H1 (cell line): ENCODE data around the gene SLC7A8. TPM values are rescaled to one million over a fixed set of nuclear protein-coding genes. Genes with fewer than 3 reads are reported as not detected.

Source experiments
- CTCF ChIA-PET: fragments of 300-600 bp; sonication (Branson Sonifier 250); formaldehyde crosslinking; loops from one replicate; lab custom pipeline; 2021; ENCODE audit not compliant: partially characterized antibody; lab: Charles Lee
- POLR2A ChIA-PET: fragments of 300-600 bp; sonication (Branson Sonifier 250); formaldehyde crosslinking; loops from one replicate; lab custom pipeline; 2021; ENCODE audit warnings: inconsistent platforms; ENCODE audit not compliant: partially characterized antibody; lab: Charles Lee
- DNase-seq, 2 experiments: peaks; one replicate each; pipeline versions ENCODE4 v3.0.0 to v3.0.0-alpha.2; 2010 to 2022; ENCODE audit warnings: low spot score in 2 of 2, low read depth in 1 of 2, mixed read lengths in 1 of 2
- FAIRE-seq: peaks from 2 replicates; lab custom pipeline; 2011; peaks lifted over from hg19 to GRCh38; lab: Jason Lieb, UNC
- H2AFZ ChIP-seq: 2 replicates; pipeline ENCODE4 v1.8.1; 2012; ENCODE audit warnings: low read length, inconsistent platforms
- H2AK5ac ChIP-seq: 2 replicates; pipeline ENCODE4 v1.6.1; 2013; ENCODE audit warnings: low read depth, low read length
- H2BK120ac ChIP-seq: replicated peaks from 2 replicates; pipeline ENCODE3; 2013; ENCODE audit warnings: low read depth, low read length, inconsistent platforms
- H2BK12ac ChIP-seq: 2 replicates; pipeline ENCODE4 v1.6.1; 2013; ENCODE audit warnings: low read depth, low read length
- H2BK15ac ChIP-seq: 2 replicates; pipeline ENCODE4 v1.6.1; 2013; ENCODE audit warnings: low read length
- H2BK20ac ChIP-seq: 2 replicates; pipeline ENCODE4 v1.6.1; 2013; ENCODE audit warnings: low read length
- H2BK5ac ChIP-seq: 2 replicates; pipeline ENCODE4 v1.6.1; 2013; ENCODE audit warnings: low read depth, low read length
- H3K14ac ChIP-seq: 2 replicates; pipeline ENCODE4 v1.6.1; 2013; ENCODE audit warnings: inconsistent platforms; ENCODE audit not compliant: insufficient read length
- H3K18ac ChIP-seq: 2 replicates; pipeline ENCODE4 v1.6.1; 2013; ENCODE audit warnings: low read length; ENCODE audit errors: extremely low read depth
- H3K23ac ChIP-seq: 2 replicates; pipeline ENCODE4 v1.6.1; 2013; ENCODE audit warnings: inconsistent platforms; ENCODE audit not compliant: insufficient read length
- H3K23me2 ChIP-seq: 2 replicates; pipeline ENCODE4 v1.6.1; 2013; ENCODE audit warnings: low read depth, low read length
- H3K27ac ChIP-seq: 2 replicates; pipeline ENCODE4 v1.6.1; 2011; ENCODE audit warnings: low read depth, low read length, inconsistent platforms
- H3K27me3 ChIP-seq, 4 experiments: replicated peaks in 1 of 4; 1 replicate in 1 of 4; 2 replicates in 3 of 4; pipeline versions ENCODE4 v1.6.1 to v1.8.1; 2011 to 2013; ENCODE audit warnings: low read length in 3 of 4, mild to moderate bottlenecking in 3 of 4, inconsistent platforms in 2 of 4, mixed read lengths in 2 of 4, moderate library complexity in 1 of 4; ENCODE audit not compliant: control insufficient read depth in 3 of 4, insufficient read depth in 3 of 4; ENCODE audit errors: extremely low read depth in 1 of 4
- H3K36me3 ChIP-seq, 4 experiments: 2 replicates each; pipeline versions ENCODE4 v1.6.1 to v1.8.1; 2011 to 2013; ENCODE audit warnings: mild to moderate bottlenecking in 4 of 4, low read length in 3 of 4, moderate library complexity in 2 of 4, control low read depth in 1 of 4, inconsistent platforms in 1 of 4; ENCODE audit not compliant: insufficient read depth in 4 of 4, control insufficient read depth in 2 of 4
- H3K4ac ChIP-seq: replicated peaks from 2 replicates; pipeline ENCODE3; 2013; ENCODE audit warnings: low read length, low read depth, mixed read lengths, inconsistent platforms; ENCODE audit not compliant: insufficient read length
- H3K4me1 ChIP-seq, 4 experiments: replicated peaks in 1 of 4; 1 replicate in 1 of 4; 2 replicates in 3 of 4; pipeline versions ENCODE4 v1.6.1 to v1.8.1; 2011 to 2013; ENCODE audit warnings: low read length in 3 of 4, inconsistent platforms in 2 of 4, mixed read lengths in 1 of 4; ENCODE audit not compliant: insufficient read depth in 4 of 4, control insufficient read depth in 3 of 4
- H3K4me2 ChIP-seq, 2 experiments: 2 replicates each; pipeline versions ENCODE4 v1.6.1 to v1.8.1; 2011 to 2013; ENCODE audit warnings: low read depth in 2 of 2, low read length in 2 of 2, control low read depth in 1 of 2, inconsistent platforms in 1 of 2, mild to moderate bottlenecking in 1 of 2; ENCODE audit not compliant: insufficient read depth in 1 of 2
- H3K4me3 ChIP-seq, 4 experiments: fragments of 200-600, 300-600 bp in 1 of 4; sonication (generic), shearing (Covaris generic), sonication (Bioruptor Twin) in 1 of 4; 2 replicates each; pipeline versions ENCODE4 v1.5.1 to v1.8.1; 2011 to 2016; ENCODE audit warnings: low read length in 4 of 4, low read depth in 3 of 4, control low read depth in 2 of 4, inconsistent platforms in 2 of 4, mild to moderate bottlenecking in 2 of 4, mixed read lengths in 1 of 4, moderate library complexity in 1 of 4; ENCODE audit not compliant: insufficient read depth in 2 of 4; ENCODE audit errors: extremely low read depth in 1 of 4
- H3K56ac ChIP-seq: replicated peaks from 2 replicates; pipeline ENCODE3; 2013; ENCODE audit warnings: low read depth, mild to moderate bottlenecking, mixed read lengths, low read length, inconsistent platforms; ENCODE audit not compliant: insufficient read length
- H3K79me1 ChIP-seq: 2 replicates; pipeline ENCODE4 v1.6.1; 2013; ENCODE audit warnings: low read depth, low read length, control low read depth
- H3K79me2 ChIP-seq, 2 experiments: 2 replicates each; pipeline versions ENCODE4 v1.6.1 to v1.8.1; 2012 to 2013; ENCODE audit warnings: low read length in 2 of 2, mild to moderate bottlenecking in 2 of 2, inconsistent platforms in 1 of 2; ENCODE audit not compliant: insufficient read depth in 2 of 2, control insufficient read depth in 1 of 2
- H3K9ac ChIP-seq, 4 experiments: replicated peaks in 1 of 4; 1 replicate in 1 of 4; 2 replicates in 3 of 4; pipeline versions ENCODE4 v1.6.1 to v1.8.1; 2011 to 2013; ENCODE audit warnings: low read depth in 3 of 4, low read length in 3 of 4, control low read depth in 2 of 4, mild to moderate bottlenecking in 2 of 4, moderate library complexity in 2 of 4, inconsistent platforms in 1 of 4; ENCODE audit errors: extremely low read depth in 1 of 4
- H3K9me3 ChIP-seq, 2 experiments: 2 replicates each; pipeline versions ENCODE4 v1.6.1 to v1.8.1; 2012 to 2013; ENCODE audit warnings: mild to moderate bottlenecking in 2 of 2, moderate library complexity in 2 of 2, control low read depth in 1 of 2, inconsistent platforms in 1 of 2, low read depth in 1 of 2, low read length in 1 of 2, mixed read lengths in 1 of 2; ENCODE audit not compliant: insufficient read depth in 2 of 2
- H4K20me1 ChIP-seq, 2 experiments: replicated peaks in 1 of 2; 2 replicates each; pipeline versions ENCODE3 to v1.8.1; 2011 to 2013; ENCODE audit warnings: inconsistent platforms in 2 of 2, low read length in 2 of 2, mild to moderate bottlenecking in 1 of 2; ENCODE audit not compliant: insufficient read depth in 2 of 2, control insufficient read depth in 1 of 2
- H4K5ac ChIP-seq: 2 replicates; pipeline ENCODE4 v1.6.1; 2013; ENCODE audit warnings: low read length, low read depth, mixed read lengths, inconsistent platforms; ENCODE audit not compliant: insufficient read length
- H4K8ac ChIP-seq: 2 replicates; pipeline ENCODE4 v1.8.0; 2013; ENCODE audit warnings: mild to moderate bottlenecking, moderate library complexity, low read length, inconsistent platforms; ENCODE audit not compliant: insufficient read depth; ENCODE audit errors: extremely low read depth
- H4K91ac ChIP-seq: replicated peaks from 2 replicates; pipeline ENCODE3; 2013; ENCODE audit warnings: low read length, mixed read lengths, inconsistent platforms; ENCODE audit not compliant: insufficient read length
- BRCA1 ChIP-seq: IDR thresholded peaks from 2 replicates; pipeline ENCODE4 v1.6.1; 2012; ENCODE audit warnings: low read depth, low read length, improper control_type of control experiment
- CHD1 ChIP-seq: IDR thresholded peaks from 2 replicates; pipeline ENCODE4 v1.6.1; 2012; ENCODE audit warnings: low read depth, low read length, improper control_type of control experiment
- CHD2 ChIP-seq: IDR thresholded peaks from 2 replicates; pipeline ENCODE4 v1.6.1; 2012; ENCODE audit warnings: low read length, improper control_type of control experiment
- GTF2F1 ChIP-seq: IDR thresholded peaks from 2 replicates; pipeline ENCODE4 v1.6.1; 2012; ENCODE audit warnings: low read depth, low read length, improper control_type of control experiment, borderline replicate concordance
- HDAC2 ChIP-seq, 2 experiments: fragments of 300-600 bp in 1 of 2; sonication (generic) in 1 of 2; IDR thresholded peaks; 2 replicates each; pipeline ENCODE4 v1.6.1; 2011 to 2012; ENCODE audit warnings: low read depth in 2 of 2, low read length in 2 of 2, mild to moderate bottlenecking in 2 of 2, moderate library complexity in 2 of 2, borderline replicate concordance in 1 of 2, inconsistent platforms in 1 of 2
- JUN ChIP-seq: IDR thresholded peaks from 2 replicates; pipeline ENCODE4 v1.6.1; 2011; ENCODE audit warnings: low read depth, mild to moderate bottlenecking, improper control_type of control experiment, low read length
- JUND ChIP-seq: IDR thresholded peaks from 2 replicates; pipeline ENCODE4 v1.6.1; 2011; ENCODE audit warnings: mild to moderate bottlenecking, improper control_type of control experiment, low read length
- SAP30 ChIP-seq: fragments of 300-600 bp; sonication (generic); IDR thresholded peaks from 2 replicates; pipeline ENCODE4 v1.7.1; 2012; ENCODE audit warnings: low read length, moderate library complexity, mild to moderate bottlenecking, inconsistent platforms; ENCODE audit not compliant: insufficient read depth, insufficient replicate concordance
- WGBS, 2 experiments: shearing (Covaris generic) in 1 of 2; methylation state at CpG; one replicate each; pipeline versions ENCODE4 v1.1.6 to v1.1.7; 2013 to 2015; ENCODE audit warnings: low lambda C conversion rate in 2 of 2, mixed read lengths in 2 of 2, inconsistent platforms in 1 of 2, low coverage in 1 of 2, missing lambda C conversion rate in 1 of 2; ENCODE audit not compliant: insufficient replicate concordance in 2 of 2, insufficient coverage in 1 of 2, insufficient read length in 1 of 2; ENCODE audit errors: extremely low coverage in 1 of 2, missing lambda C conversion rate in 1 of 2; 5-methylcytosine and 5-hydroxymethylcytosine counted together
- polyA plus RNA-seq, 7 experiments: library from polyadenylated mRNA; depleted of rRNA in 3 of 7; stranded (reverse) in 5 of 7; unstranded in 2 of 7; fragments of >200 nt in 5 of 7; fragments of 200-250 nt in 2 of 7; gene quantifications; 1 replicate in 5 of 7; 2 replicates in 1 of 7; 4 replicates in 1 of 7; pipeline versions ENCODE4 v1.2.1 to v1.2.3, GENCODE V29; 2011 to 2013; ENCODE audit warnings: missing spikeins in 2 of 7, mixed read lengths in 2 of 7
- total RNA-seq: library from RNA; stranded (reverse); fragmentation: NEBNext Ultra II Directional; extraction: Animal tissue kit (Norgen Biotek cat#: 25700); gene quantifications from 2 replicates; pipeline ENCODE4 v1.2.1, GENCODE V29; 2021
- TF ChIP-seq, protein P1 (sequence below): IDR thresholded peaks from 2 replicates; pipeline ENCODE4 v1.6.1; 2012; ENCODE audit warnings: inconsistent platforms

The SLC7A8 gene
- total and polyA plus RNA-seq, 2 of the 8 experiments (the other 6 are each of a cell fraction or from before 2014, with no cell fraction given), result 182 to 204 TPM

DNA sequence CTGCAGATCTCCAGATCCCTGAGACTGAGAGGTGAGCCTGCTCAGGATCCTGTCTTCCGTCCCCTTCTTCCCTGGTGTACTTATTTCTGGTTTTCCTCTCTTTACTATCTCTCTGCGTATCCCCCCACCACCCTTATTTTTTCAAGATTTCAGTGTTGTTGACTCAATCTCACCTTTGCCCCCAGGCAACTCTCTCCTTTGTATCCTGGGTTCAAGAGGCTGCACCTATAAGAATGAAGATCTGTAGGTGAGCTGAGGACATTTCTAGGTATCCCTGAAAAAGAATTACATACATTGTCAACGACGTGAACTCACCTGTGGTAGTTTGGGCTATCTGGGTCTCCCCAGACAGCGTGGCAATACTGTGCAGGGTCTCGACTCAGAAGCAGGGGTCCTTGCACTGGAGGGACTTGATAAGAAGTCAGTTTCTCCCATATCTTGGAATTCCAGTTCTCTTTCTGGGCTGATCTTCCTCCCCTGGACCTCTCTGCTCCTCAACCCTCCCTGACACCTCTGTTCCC lies 79.3 kb downstream of the SLC7A8 start:
- Histone ChIP-seq H2BK20ac (no peak overlapping the region), H3K9ac (no peak overlapping the region; a peak in 1 of 7 replicates), H2BK15ac (no peak overlapping the region; the same call in 1 of the 2 replicates), H3K4ac (no peak overlapping the region), H3K27ac (no peak overlapping the region), H2AFZ (no peak overlapping the region; the same call in 1 of the 2 replicates), H3K4me3 (no peak overlapping the region), H3K79me1 (no peaks in the 10 kb centered on the region), H3K27me3 (no peaks in the 10 kb centered on the region; a peak in 2 of 7 replicates), H3K79me2 (no peaks in the 10 kb centered on the region), H4K8ac (no peak overlapping the region), H3K23ac (no peak overlapping the region), H3K23me2 (no peaks in the 10 kb centered on the region), H2BK5ac (no peak overlapping the region), H3K56ac (no peak overlapping the region), H3K36me3 (peaks cover 0 to under 1% (median 0%) of the 10 kb centered on the region in 4 experiments; a peak in 1 of 8 replicates), H3K14ac (no peak overlapping the region), H3K9me3 (peaks cover 3 to 4% of the 10 kb centered on the region in 2 experiments; a peak in 2 of 4 replicates), H2AK5ac (0 out of 2 replicates have a peak overlapping the region, but pooled peaks have one; percentile 17), H3K4me1 (peaks cover 6 to 15% (median 9%) of the 10 kb centered on the region in 4 experiments; a peak in 4 of 7 replicates), H2BK120ac (no peak overlapping the region), H3K18ac (no peak overlapping the region), H4K20me1 (no peaks in the 10 kb centered on the region), H4K5ac (no peak overlapping the region), H2BK12ac (no peak overlapping the region), H4K91ac (no peak overlapping the region), H3K4me2 (no peak overlapping the region; a peak in 1 of 4 replicates)
- WGBS, 2 experiments, result 85% methylated on average over 6 of the region's 6 CpGs; no CpG with 5 or more reads in 1 of the 2 experiments
- TF ChIP-seq CHD1 (no peak), SAP30 (no peak), JUND (no peak), JUN (no peak), GTF2F1 (no peak), CHD2 (no peak), HDAC2 (IDR thresholded peaks at IDR 0.05; ENCODE audit: borderline replicate concordance in 1 of 2, low read depth in 2 of 2, low read length in 2 of 2) (no peak), BRCA1 (no peak)
- TF ChIP-seq, protein P1, sequence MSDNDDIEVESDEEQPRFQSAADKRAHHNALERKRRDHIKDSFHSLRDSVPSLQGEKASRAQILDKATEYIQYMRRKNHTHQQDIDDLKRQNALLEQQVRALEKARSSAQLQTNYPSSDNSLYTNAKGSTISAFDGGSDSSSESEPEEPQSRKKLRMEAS, result no peak
- CTCF ChIA-PET, result interaction anchor here (1.4 kb wide), 2 partner anchors 9 to 33 kb away, joined by 4 to 7 read pairs; no protein-coding TSS in a partner anchor
- no peak for DNase-seq
- no peak for FAIRE-seq
- POLR2A ChIA-PET, result interaction anchor here (0.6 to 3.0 kb wide), 4 partner anchors 9 to 153 kb away, joined by 3 to 14 read pairs (median 9); partner anchors contain the start of genes ACIN1 and C14orf119
